ENCODE results near the gene GUCA1A.

- TF ChIP-seq ZNF274 (IDR thresholded peaks at IDR 0.05; ENCODE audit: low read depth, low read length) (no peak), YY1 (IDR thresholded peaks at IDR 0.05; ENCODE audit: insufficient read depth, insufficient read length) (no peak), SUZ12 (IDR thresholded peaks at IDR 0.05; ENCODE audit: extremely low read depth, insufficient read depth, insufficient read length) (no peak)
Observed at GRCh38 chr6:42142118-42142835, 30.9 kb upstream of the GUCA1A start, which contains the start of gene C6orf132.

Measured in NT2/D1 (cell line).